H9 (cell line): ENCODE measurements around the gene SLA2. TPM values are rescaled to one million over a fixed set of nuclear protein-coding genes. Genes with fewer than 3 reads are reported as not detected.

ENCODE experiments used
- DNase-seq: peaks from one replicate; pipeline ENCODE4 v3.0.0-alpha.2; 2017
- H2AFZ ChIP-seq: one replicate; pipeline ENCODE4 v1.6.1; 2013; ENCODE audit warnings: mild to moderate bottlenecking, low read length, control low read depth, moderate library complexity
- H2AK5ac ChIP-seq: 2 replicates; pipeline ENCODE4 v1.6.1; 2013; ENCODE audit warnings: low read length, control low read depth, mixed read lengths; ENCODE audit not compliant: insufficient read length
- H2BK120ac ChIP-seq: one replicate; pipeline ENCODE4 v1.6.1; 2013; ENCODE audit warnings: low read depth, mild to moderate bottlenecking, low read length, control low read depth, inconsistent platforms; ENCODE audit not compliant: poor library complexity, severe bottlenecking
- H2BK12ac ChIP-seq: 2 replicates; pipeline ENCODE4 v1.6.1; 2013; ENCODE audit warnings: low read length, control low read depth, mixed read lengths, low read depth; ENCODE audit not compliant: insufficient read length
- H2BK15ac ChIP-seq: 2 replicates; pipeline ENCODE4 v1.6.1; 2013; ENCODE audit warnings: low read depth, low read length, control low read depth
- H2BK20ac ChIP-seq: one replicate; pipeline ENCODE4 v1.6.1; 2013; ENCODE audit warnings: low read depth, mild to moderate bottlenecking, low read length, control low read depth, inconsistent platforms; ENCODE audit not compliant: poor library complexity, severe bottlenecking
- H2BK5ac ChIP-seq: 2 replicates; pipeline ENCODE4 v1.6.1; 2013; ENCODE audit warnings: low read length, control low read depth, mixed read lengths; ENCODE audit not compliant: insufficient read length
- H3K14ac ChIP-seq: 2 replicates; pipeline ENCODE4 v1.6.1; 2013; ENCODE audit warnings: low read length, control low read depth; ENCODE audit not compliant: insufficient read depth
- H3K18ac ChIP-seq: 2 replicates; pipeline ENCODE4 v1.6.1; 2013; ENCODE audit warnings: low read depth, mild to moderate bottlenecking, mixed read lengths, low read length, control low read depth; ENCODE audit not compliant: insufficient read length
- H3K23ac ChIP-seq: 2 replicates; pipeline ENCODE4 v1.6.1; 2013; ENCODE audit warnings: low read length, control low read depth, mixed read lengths, low read depth; ENCODE audit not compliant: insufficient read length
- H3K23me2 ChIP-seq: 2 replicates; pipeline ENCODE4 v1.6.1; 2013; ENCODE audit warnings: low read depth, mild to moderate bottlenecking, mixed read lengths, low read length, control low read depth; ENCODE audit not compliant: insufficient read length, poor library complexity, severe bottlenecking
- H3K27ac ChIP-seq: 2 replicates; pipeline ENCODE4 v1.5.1; 2013; ENCODE audit warnings: low read length, control low read depth, mixed read lengths, low read depth; ENCODE audit not compliant: insufficient read length
- H3K27me3 ChIP-seq: 2 replicates; pipeline ENCODE4 v1.6.1; 2013; ENCODE audit warnings: low read length, control low read depth, inconsistent platforms; ENCODE audit not compliant: insufficient read depth
- H3K4ac ChIP-seq: 2 replicates; pipeline ENCODE4 v1.6.1; 2013; ENCODE audit warnings: low read depth, mild to moderate bottlenecking, control low read depth, inconsistent platforms, low read length, moderate library complexity
- H3K4me1 ChIP-seq: 2 replicates; pipeline ENCODE4 v1.6.1; 2013; ENCODE audit warnings: low read length, control low read depth, inconsistent platforms; ENCODE audit not compliant: insufficient read depth
- H3K4me2 ChIP-seq: 2 replicates; pipeline ENCODE4 v1.6.1; 2013; ENCODE audit warnings: low read length, control low read depth, mixed read lengths; ENCODE audit not compliant: insufficient read length, insufficient read depth
- H3K56ac ChIP-seq: 2 replicates; pipeline ENCODE4 v1.6.1; 2013; ENCODE audit warnings: low read depth, mild to moderate bottlenecking, mixed read lengths, low read length, control low read depth; ENCODE audit not compliant: insufficient read length
- H3K79me1 ChIP-seq: 2 replicates; pipeline ENCODE4 v1.6.1; 2013; ENCODE audit warnings: low read depth, mild to moderate bottlenecking, moderate library complexity, low read length, control low read depth, inconsistent platforms; ENCODE audit not compliant: insufficient read depth, poor library complexity, severe bottlenecking
- H3K79me2 ChIP-seq: 2 replicates; pipeline ENCODE4 v1.6.1; 2013; ENCODE audit warnings: low read length, control low read depth, inconsistent platforms; ENCODE audit not compliant: insufficient read depth
- H3K9ac ChIP-seq: 2 replicates; pipeline ENCODE4 v1.6.1; 2013; ENCODE audit warnings: low read length, control low read depth, mixed read lengths; ENCODE audit not compliant: insufficient read length; ENCODE audit errors: extremely low read depth
- H3K9me3 ChIP-seq: one replicate; pipeline ENCODE4 v1.6.1; 2013; ENCODE audit warnings: low read depth, low read length, inconsistent platforms; ENCODE audit not compliant: control insufficient read depth
- H3T11ph ChIP-seq: one replicate; pipeline ENCODE4 v1.6.1; 2013; ENCODE audit warnings: mild to moderate bottlenecking, low read length, control low read depth, inconsistent platforms
- H4K20me1 ChIP-seq: one replicate; pipeline ENCODE4 v1.6.1; 2013; ENCODE audit not compliant: control insufficient read depth, insufficient read length, insufficient read depth
- H4K5ac ChIP-seq: 2 replicates; pipeline ENCODE4 v1.6.1; 2013; ENCODE audit warnings: low read depth, mild to moderate bottlenecking, mixed read lengths, low read length, control low read depth; ENCODE audit not compliant: insufficient read length
- H4K8ac ChIP-seq: replicated peaks from 2 replicates; pipeline ENCODE4 v1.6.1; 2013; ENCODE audit warnings: low read length, control low read depth, mixed read lengths, low read depth; ENCODE audit not compliant: insufficient read length
- H4K91ac ChIP-seq: 2 replicates; pipeline ENCODE4 v1.6.1; 2013; ENCODE audit warnings: low read depth, mild to moderate bottlenecking, moderate library complexity, mixed read lengths, low read length, control low read depth; ENCODE audit not compliant: insufficient read length
- H3K27ac Mint-ChIP-seq, 3 experiments: 2 replicates in 2 of 3; 3 replicates in 1 of 3; pipeline ENCODE4 v1.8.0; 2020 to 2021; ENCODE audit warnings: mixed read lengths in 3 of 3, mild to moderate bottlenecking in 1 of 3, moderate library complexity in 1 of 3
- H3K27me3 Mint-ChIP-seq: 2 replicates; pipeline ENCODE4 v1.8.0; 2021; ENCODE audit warnings: low read depth, mild to moderate bottlenecking, moderate library complexity, mixed read lengths
- H3K36me3 Mint-ChIP-seq, 3 experiments: 2 replicates in 2 of 3; 3 replicates in 1 of 3; pipeline ENCODE4 v1.8.0; 2020 to 2021; ENCODE audit warnings: low read depth in 3 of 3, mixed read lengths in 3 of 3; ENCODE audit not compliant: insufficient read depth in 1 of 3
- H3K4me1 Mint-ChIP-seq, 2 experiments: 2 replicates each; pipeline ENCODE4 v1.8.0; 2020; ENCODE audit warnings: mixed read lengths in 2 of 2
- H3K4me3 Mint-ChIP-seq, 2 experiments: 2 replicates in 1 of 2; 3 replicates in 1 of 2; pipeline ENCODE4 v1.8.0; 2020 to 2021; ENCODE audit warnings: mild to moderate bottlenecking in 2 of 2, mixed read lengths in 2 of 2, moderate library complexity in 1 of 2
- H3K9me3 Mint-ChIP-seq, 2 experiments: 2 replicates in 1 of 2; 3 replicates in 1 of 2; pipeline ENCODE4 v1.8.0; 2020; ENCODE audit warnings: mild to moderate bottlenecking in 2 of 2, mixed read lengths in 2 of 2, moderate library complexity in 1 of 2
- CTCF ChIP-seq: fragments of 200-600 bp; sonication (generic); conservative IDR thresholded peaks from 3 replicates; pipeline ENCODE4 v1.8.0; 2021; ENCODE audit warnings: antibody characterized with exemption, mild to moderate bottlenecking
- WGBS: extraction: QIAGEN DNeasy Blood & Tissue Kit; methylation state at CpG from one replicate; pipeline ENCODE4 v1.1.7; 2013; ENCODE audit warnings: missing lambda C conversion rate, low lambda C conversion rate, mixed read lengths; ENCODE audit not compliant: insufficient read length; ENCODE audit errors: extremely low coverage; 5-methylcytosine and 5-hydroxymethylcytosine counted together
- total RNA-seq: library from RNA; stranded (reverse); gene quantifications from 2 replicates; pipeline ENCODE4 v1.2.1, GENCODE V29; 2021

Gene SLA2
- total RNA-seq, 1 experiment from 2014 or later, result 0.20 TPM

GRCh38 chr20:36633285-36633772, 12.7 kb downstream of the SLA2 start:
- Histone ChIP-seq H2BK120ac (no peak overlapping the region), H2BK15ac (no peak overlapping the region), H3K4ac (no peak overlapping the region), H3T11ph (no peak overlapping the region), H2BK5ac (no peak overlapping the region), H2AK5ac (no peak overlapping the region), H2BK20ac (no peak overlapping the region), H3K4me2 (no peak overlapping the region), H3K56ac (no peak overlapping the region), H3K79me1 (no peaks in the 10 kb centered on the region), H3K14ac (no peak overlapping the region; the same call in 1 of the 2 replicates), H2BK12ac (no peak overlapping the region), H3K9ac (no peak overlapping the region), H4K91ac (no peak overlapping the region), H4K8ac (no peak overlapping the region), H3K79me2 (no peaks in the 10 kb centered on the region), H4K20me1 (no peaks in the 10 kb centered on the region), H3K18ac (no peak overlapping the region), H2AFZ (no peak overlapping the region), H3K4me1 (no peaks in the 10 kb centered on the region; the same call in 1 of the 2 replicates), H3K27me3 (no peaks in the 10 kb centered on the region), H3K23me2 (no peaks in the 10 kb centered on the region), H3K9me3 (no peaks in the 10 kb centered on the region), H3K23ac (no peak overlapping the region), H4K5ac (no peak overlapping the region), H3K27ac (no peak overlapping the region)
- H3K4me1 Mint-ChIP-seq, result peaks cover 6 to 8% of the 10 kb centered on the region in 2 experiments; a peak in 3 of 4 replicates
- H3K36me3 Mint-ChIP-seq, result no peaks in the 10 kb centered on the region
- no peak overlapping the region for H3K4me3 Mint-ChIP-seq
- H3K27ac Mint-ChIP-seq, result no peak overlapping the region
- H3K9me3 Mint-ChIP-seq, result no peaks in the 10 kb centered on the region
- no peak for DNase-seq
- WGBS, result no CpG with 5 or more reads among the region's 9 CpGs
- H3K27me3 Mint-ChIP-seq, result no peaks in the 10 kb centered on the region
- TF ChIP-seq CTCF, result no peak
